Kidney tubule cell (primary cell): Measurements from ENCODE around the gene CAV3.

Experiments
- DNase-seq: peaks from one replicate; pipeline ENCODE4 v3.0.0-alpha.2; 2018; ENCODE audit warnings: low spot score

Gene CAV3

GRCh38 chr3:8794247-8794646, 60.6 kb downstream of the CAV3 start:
- DNase-seq: no peak
